K562 (cell line): Measurements from ENCODE around the gene AP1AR. TPM values are rescaled to one million over a fixed set of nuclear protein-coding genes. Genes with fewer than 3 reads are reported as not detected.

ENCODE experiments used
- COPS2 ChIP-seq: fragments of 450-650 bp; conservative IDR thresholded peaks from 2 replicates; pipeline ENCODE4 v1.6.1; 2016; ENCODE audit warnings: mild to moderate bottlenecking, moderate library complexity
- CREB1 ChIP-seq, 2 experiments: sonication (generic) in 1 of 2; formaldehyde crosslinking in 1 of 2; IDR thresholded peaks; 2 replicates each; pipeline versions ENCODE4 v1.6.1 to v1.8.0; 2012 to 2022; ENCODE audit warnings: inconsistent platforms in 1 of 2, mild to moderate bottlenecking in 1 of 2, missing genetic modification reagents in 1 of 2, moderate library complexity in 1 of 2
- MEF2D ChIP-seq: conservative IDR thresholded peaks from 2 replicates; pipeline ENCODE4 v1.6.1; 2016; ENCODE audit warnings: low read depth, missing genetic modification characterization, missing compliant biosample characterization
- POLR2H ChIP-seq: IDR thresholded peaks from 2 replicates; pipeline ENCODE4 v1.6.1; 2016; ENCODE audit warnings: missing genetic modification characterization, low read depth, mild to moderate bottlenecking, control low read depth, missing compliant biosample characterization, moderate library complexity
- ZNF695 ChIP-seq: fragments of 450-650 bp; formaldehyde crosslinking; IDR thresholded peaks from 2 replicates; pipeline ENCODE4 v1.4.0; 2020; ENCODE audit warnings: mild to moderate bottlenecking, moderate library complexity
- polyA plus RNA-seq, 8 experiments: library from polyadenylated mRNA; depleted of rRNA in 4 of 8; stranded (reverse) in 5 of 8; unstranded in 3 of 8; fragments of >200 nt; fragmentation: Nextera tagmentation in 2 of 8; fragmentation: Illumina TruSeq in 1 of 8; extraction: Ambion mirVana in 2 of 8; extraction: Trizol in 1 of 8; gene quantifications; 2 replicates each; pipeline versions ENCODE4 v1.2.1 to v1.2.3, GENCODE V29; 2011 to 2014; ENCODE audit warnings: inconsistent platforms in 1 of 8, missing spikeins in 1 of 8
- total RNA-seq, 7 experiments: library from RNA; depleted of rRNA in 6 of 7; stranded (reverse); fragments of >200 nt in 6 of 7; fragmentation: Illumina TruSeq in 2 of 7; extraction: Trizol in 2 of 7; gene quantifications; 2 replicates each; pipeline versions ENCODE4 v1.2.1 to v1.2.3, GENCODE V29; 2011 to 2021; ENCODE audit warnings: low replicate concordance in 1 of 7
- TF ChIP-seq, protein P1 (sequence below): sonication (generic); formaldehyde crosslinking; IDR thresholded peaks from 2 replicates; pipeline ENCODE4 v1.8.1; 2023; ENCODE audit warnings: missing genetic modification reagents, mild to moderate bottlenecking, borderline replicate concordance
- TF ChIP-seq, protein P2 (sequence below): fragments of 450-650 bp; IDR thresholded peaks from 2 replicates; pipeline ENCODE4 v1.6.1; 2016; ENCODE audit warnings: antibody characterized with exemption
- TF ChIP-seq, protein P3 (sequence below): sonication (generic); formaldehyde crosslinking; IDR thresholded peaks from 2 replicates; pipeline ENCODE4 v1.8.0; 2022; ENCODE audit warnings: mild to moderate bottlenecking, missing genetic modification reagents
- TF ChIP-seq, protein P4 (sequence below): fragments of 450-650 bp; IDR thresholded peaks from 2 replicates; pipeline ENCODE4 v1.6.1; 2016; ENCODE audit warnings: low read depth, mild to moderate bottlenecking, moderate library complexity

The AP1AR gene
- total and polyA plus RNA-seq, 9 of the 15 experiments (the other 6 are each of a cell fraction or from before 2014, with no cell fraction given), result 2.6 to 20.7 (median 12.2) TPM

GRCh38 chr4:112199041-112199440 is 32.5 kb upstream of the AP1AR start (continued):
- TF ChIP-seq, protein P1, sequence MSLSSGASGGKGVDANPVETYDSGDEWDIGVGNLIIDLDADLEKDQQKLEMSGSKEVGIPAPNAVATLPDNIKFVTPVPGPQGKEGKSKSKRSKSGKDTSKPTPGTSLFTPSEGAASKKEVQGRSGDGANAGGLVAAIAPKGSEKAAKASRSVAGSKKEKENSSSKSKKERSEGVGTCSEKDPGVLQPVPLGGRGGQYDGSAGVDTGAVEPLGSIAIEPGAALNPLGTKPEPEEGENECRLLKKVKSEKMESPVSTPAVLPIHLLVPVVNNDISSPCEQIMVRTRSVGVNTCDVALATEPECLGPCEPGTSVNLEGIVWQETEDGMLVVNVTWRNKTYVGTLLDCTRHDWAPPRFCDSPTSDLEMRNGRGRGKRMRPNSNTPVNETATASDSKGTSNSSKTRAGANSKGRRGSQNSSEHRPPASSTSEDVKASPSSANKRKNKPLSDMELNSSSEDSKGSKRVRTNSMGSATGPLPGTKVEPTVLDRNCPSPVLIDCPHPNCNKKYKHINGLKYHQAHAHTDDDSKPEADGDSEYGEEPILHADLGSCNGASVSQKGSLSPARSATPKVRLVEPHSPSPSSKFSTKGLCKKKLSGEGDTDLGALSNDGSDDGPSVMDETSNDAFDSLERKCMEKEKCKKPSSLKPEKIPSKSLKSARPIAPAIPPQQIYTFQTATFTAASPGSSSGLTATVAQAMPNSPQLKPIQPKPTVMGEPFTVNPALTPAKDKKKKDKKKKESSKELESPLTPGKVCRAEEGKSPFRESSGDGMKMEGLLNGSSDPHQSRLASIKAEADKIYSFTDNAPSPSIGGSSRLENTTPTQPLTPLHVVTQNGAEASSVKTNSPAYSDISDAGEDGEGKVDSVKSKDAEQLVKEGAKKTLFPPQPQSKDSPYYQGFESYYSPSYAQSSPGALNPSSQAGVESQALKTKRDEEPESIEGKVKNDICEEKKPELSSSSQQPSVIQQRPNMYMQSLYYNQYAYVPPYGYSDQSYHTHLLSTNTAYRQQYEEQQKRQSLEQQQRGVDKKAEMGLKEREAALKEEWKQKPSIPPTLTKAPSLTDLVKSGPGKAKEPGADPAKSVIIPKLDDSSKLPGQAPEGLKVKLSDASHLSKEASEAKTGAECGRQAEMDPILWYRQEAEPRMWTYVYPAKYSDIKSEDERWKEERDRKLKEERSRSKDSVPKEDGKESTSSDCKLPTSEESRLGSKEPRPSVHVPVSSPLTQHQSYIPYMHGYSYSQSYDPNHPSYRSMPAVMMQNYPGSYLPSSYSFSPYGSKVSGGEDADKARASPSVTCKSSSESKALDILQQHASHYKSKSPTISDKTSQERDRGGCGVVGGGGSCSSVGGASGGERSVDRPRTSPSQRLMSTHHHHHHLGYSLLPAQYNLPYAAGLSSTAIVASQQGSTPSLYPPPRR (CRISPR knock-in tag), result no peak
- no peak for TF ChIP-seq COPS2
- TF ChIP-seq, protein P2, sequence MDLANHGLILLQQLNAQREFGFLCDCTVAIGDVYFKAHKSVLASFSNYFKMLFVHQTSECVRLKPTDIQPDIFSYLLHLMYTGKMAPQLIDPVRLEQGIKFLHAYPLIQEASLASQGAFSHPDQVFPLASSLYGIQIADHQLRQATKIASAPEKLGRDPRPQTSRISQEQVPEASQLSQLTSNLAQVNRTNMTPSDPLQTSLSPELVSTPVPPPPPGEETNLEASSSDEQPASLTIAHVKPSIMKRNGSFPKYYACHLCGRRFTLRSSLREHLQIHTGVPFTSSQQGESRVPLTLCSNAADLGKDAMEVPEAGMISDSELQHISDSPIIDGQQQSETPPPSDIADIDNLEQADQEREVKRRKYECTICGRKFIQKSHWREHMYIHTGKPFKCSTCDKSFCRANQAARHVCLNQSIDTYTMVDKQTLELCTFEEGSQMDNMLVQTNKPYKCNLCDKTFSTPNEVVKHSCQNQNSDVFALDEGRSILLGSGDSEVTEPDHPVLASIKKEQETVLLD, result no peak
- TF ChIP-seq, protein P3, sequence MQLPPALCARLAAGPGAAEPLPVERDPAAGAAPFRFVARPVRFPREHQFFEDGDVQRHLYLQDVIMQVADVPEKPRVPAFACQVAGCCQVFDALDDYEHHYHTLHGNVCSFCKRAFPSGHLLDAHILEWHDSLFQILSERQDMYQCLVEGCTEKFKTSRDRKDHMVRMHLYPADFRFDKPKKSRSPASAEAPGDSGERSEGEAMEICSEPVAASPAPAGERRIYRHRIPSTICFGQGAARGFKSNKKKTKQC (CRISPR knock-in tag), result no peak
- no peak for TF ChIP-seq POLR2H (tag)
- no peak for TF ChIP-seq MEF2D
- TF ChIP-seq, protein P4, sequence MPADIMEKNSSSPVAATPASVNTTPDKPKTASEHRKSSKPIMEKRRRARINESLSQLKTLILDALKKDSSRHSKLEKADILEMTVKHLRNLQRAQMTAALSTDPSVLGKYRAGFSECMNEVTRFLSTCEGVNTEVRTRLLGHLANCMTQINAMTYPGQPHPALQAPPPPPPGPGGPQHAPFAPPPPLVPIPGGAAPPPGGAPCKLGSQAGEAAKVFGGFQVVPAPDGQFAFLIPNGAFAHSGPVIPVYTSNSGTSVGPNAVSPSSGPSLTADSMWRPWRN, result no peak
- no peak for TF ChIP-seq CREB1 (IDR thresholded peaks at IDR 0.05)
- TF ChIP-seq CREB1 (CRISPR knock-in tag; IDR thresholded peaks at IDR 0.05), result no peak
- TF ChIP-seq ZNF695 (CRISPR knock-in tag), result no peak
